NCI-H2171 treated with DMSO at 0.1 percent for 48 hours (cell line): ENCODE results near the gene DCHS2.

Experiments
- DNase-seq: peaks from one replicate; lab custom pipeline; 2025; lab: John Stamatoyannopoulos, UW

DCHS2 gene

GRCh38 chr4:154454710-154455109 lies 36.9 kb downstream of the DCHS2 start:
- DNase-seq, result no peak

DNA sequence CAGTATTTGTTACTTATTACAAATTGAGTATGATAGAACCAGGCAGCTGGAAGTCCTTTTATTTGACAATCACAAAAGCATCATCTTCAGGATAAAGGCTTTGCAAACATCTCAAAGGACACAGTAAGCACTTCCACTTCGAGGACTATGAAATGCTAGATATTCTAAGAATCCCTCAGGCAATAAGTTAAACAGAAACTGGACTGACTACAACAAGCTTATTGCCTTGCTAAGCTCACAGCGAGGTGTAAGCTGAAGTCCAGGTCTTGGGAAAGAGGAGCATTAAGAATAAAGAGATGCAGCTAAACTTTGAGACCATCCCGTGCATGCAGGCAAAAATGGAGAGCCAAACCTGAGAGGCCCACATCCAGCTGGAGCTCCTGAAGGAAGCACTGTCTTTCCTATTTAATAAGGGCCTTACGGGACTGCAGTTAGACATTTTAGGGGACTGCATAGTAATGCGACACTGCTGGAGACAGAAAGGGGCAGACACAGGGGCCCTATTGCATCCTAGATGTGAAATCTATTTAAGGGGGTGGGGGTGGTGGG lies 38.7 kb downstream of the DCHS2 start:
- no peak for DNase-seq

- no peak for DNase-seq
Observed at GRCh38 chr4:154450966-154451365, 40.6 kb downstream of the DCHS2 start.

GRCh38 chr4:154444958-154445357 lies 46.6 kb downstream of the DCHS2 start:
- no peak for DNase-seq

GRCh38 chr4:154441982-154442381 lies 49.6 kb downstream of the DCHS2 start:
- no peak for DNase-seq

GRCh38 chr4:154441124-154441523 lies 50.5 kb downstream of the DCHS2 start:
- no peak for DNase-seq

DNA sequence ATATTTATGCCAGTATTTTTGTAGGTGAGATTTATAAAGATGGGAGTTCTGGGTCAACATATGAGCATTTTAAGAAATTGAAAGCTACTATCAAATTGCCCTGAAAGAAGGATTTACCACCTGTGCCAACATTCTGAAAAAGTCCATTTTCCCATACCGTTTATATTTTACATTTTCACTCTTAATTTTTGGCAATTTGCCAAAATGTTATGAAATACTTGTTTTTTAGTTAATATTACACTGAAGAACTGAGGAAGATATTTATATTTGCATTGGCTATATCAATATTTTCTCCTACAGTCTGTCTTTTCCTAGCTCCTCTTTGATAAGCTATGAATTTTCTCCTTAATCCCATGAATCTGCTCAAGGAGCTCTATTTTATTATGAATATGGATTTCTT lies 52.4 kb downstream of the DCHS2 start:
- no peak for DNase-seq

GRCh38 chr4:154435895-154436294 lies 55.7 kb downstream of the DCHS2 start:
- no peak for DNase-seq

GRCh38 chr4:154433543-154433942 lies 58.1 kb downstream of the DCHS2 start:
- DNase-seq, result no peak

GRCh38 chr4:154429176-154429575 lies 62.4 kb downstream of the DCHS2 start:
- no peak for DNase-seq

DNA sequence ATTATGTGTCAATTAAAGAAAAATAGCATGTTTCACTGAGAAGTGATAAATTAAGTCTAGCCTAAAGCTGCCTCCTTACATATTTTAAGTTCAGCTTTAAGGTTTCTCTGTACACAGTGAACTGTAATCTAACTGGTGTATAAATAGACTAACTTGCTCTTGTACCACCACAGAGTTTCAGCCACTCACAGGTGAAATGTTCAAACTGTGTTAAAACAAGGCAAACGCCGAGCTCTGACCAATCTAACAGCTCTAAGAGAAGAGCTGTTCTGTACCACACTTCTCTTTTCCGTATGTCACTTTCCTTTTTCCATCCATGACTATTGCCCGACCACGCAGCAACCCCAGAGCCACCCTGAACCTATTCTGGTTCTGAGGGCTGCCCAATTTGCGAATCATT lies 64.5 kb downstream of the DCHS2 start:
- DNase-seq, result no peak

DNA sequence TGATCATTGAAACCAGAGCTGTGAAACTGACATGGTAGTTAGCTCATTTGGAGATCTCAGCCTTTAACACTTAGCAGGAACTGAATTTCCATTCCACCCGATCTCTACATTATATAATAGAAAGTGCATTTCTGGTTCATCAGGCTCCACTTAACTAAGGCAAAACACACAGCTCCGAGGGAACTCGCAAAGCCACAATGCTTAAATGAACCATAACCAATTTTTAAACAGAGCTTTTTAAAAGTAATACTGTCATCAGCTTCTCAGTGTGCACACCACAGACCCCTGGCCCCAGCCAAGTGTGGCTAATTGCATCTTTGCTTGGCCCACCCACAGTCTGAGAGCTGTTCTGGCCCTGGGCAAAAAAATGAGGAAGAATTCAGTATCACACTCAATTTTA lies 66.1 kb downstream of the DCHS2 start:
- no peak for DNase-seq

- DNase-seq, result no peak
Observed at GRCh38 chr4:154424810-154425484, 66.7 kb downstream of the DCHS2 start.

DNA sequence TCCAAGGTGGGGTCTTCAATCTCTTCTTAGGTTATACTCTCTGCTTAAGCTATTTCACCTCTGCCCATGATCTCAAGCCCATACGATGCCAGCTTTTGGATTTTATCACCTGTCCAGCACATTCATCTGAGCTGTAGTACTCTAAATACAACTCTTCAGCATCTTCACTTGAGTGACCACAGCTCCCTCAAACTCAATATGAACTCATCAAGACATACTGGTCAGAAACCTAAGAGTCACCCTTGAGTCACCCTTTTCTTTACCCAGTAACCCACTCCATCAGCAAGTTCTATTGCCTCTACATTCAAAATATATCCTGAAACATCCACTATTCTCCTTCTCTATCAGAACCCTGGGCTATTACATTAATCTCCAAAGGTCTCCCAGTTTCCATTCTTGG lies 69.4 kb downstream of the DCHS2 start:
- no peak for DNase-seq

- no peak for DNase-seq
Observed at GRCh38 chr4:154421618-154422017, 70.0 kb downstream of the DCHS2 start.

DNA sequence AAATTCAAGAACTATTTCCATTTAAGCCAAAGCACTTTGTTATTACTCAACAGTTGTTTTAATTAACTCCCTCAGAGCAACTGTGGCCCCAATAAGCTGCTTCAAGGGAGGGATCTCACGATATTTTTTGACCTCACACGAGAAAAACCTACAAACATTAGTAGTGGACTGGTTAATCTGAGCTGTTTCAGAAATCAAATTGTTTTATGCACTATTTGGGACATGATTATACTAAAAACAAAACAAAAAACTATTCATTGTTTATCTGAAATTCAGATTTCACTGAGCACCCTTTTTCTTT lies 74.3 kb downstream of the DCHS2 start:
- DNase-seq, result no peak

- DNase-seq, result no peak
Observed at GRCh38 chr4:154416190-154416547, 75.4 kb downstream of the DCHS2 start.

DNA sequence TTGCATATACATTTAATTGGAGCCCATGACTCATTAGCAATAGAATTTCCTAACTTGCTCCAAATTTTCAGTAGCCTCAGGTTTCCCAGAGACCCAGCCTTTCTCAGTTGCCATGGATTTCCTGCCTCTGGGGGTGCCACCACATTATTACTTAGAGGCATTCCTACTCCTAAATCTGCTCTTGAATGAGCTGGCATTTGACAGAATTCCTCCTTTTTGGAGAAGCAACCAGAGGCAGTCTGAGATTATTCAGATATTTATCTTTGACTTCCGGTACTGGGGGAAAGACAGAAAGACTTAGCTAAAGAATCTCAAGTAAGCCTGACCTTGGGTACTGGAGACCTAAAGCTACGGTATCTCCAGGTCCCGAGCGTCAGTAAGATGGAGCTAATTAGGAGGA lies 76.3 kb downstream of the DCHS2 start:
- no peak for DNase-seq

DNA sequence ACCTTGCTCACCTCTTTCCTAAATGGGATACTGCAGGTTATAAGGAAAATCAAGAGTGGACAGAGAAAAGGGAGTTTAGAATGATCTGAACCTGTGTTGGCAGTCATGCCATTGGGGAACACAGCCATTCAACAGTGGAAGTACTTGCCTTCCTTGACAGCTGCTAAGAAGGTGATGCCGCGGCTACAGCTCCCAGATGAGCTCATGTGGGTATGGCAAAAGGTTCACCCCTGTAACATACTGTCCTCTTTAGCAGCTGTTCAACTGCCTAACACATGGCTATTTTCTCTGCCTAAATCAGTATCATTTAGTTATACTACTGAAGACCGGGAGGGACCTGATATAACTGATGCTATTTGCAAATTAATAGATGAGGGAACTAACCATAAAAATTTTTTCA lies 76.8 kb downstream of the DCHS2 start:
- DNase-seq, result no peak

DNA sequence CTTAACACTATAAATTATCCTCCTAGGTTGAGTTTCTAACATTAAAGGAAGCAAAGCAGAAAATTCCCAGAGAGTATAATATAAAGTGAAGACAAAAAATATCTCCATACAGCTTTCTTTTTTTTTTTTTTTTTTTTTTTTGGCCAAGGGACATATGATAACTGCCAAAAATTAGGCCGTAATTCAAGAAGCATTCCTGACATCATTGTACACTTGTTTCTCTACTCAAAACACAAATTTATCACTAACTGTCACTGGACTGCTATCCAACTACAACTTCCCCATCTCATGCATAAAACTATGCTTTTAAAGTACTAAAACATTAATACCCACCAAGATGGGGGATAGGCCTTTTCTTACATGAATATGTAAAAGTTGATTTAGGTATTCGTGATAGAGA lies 77.2 kb downstream of the DCHS2 start:
- no peak for DNase-seq

DNA sequence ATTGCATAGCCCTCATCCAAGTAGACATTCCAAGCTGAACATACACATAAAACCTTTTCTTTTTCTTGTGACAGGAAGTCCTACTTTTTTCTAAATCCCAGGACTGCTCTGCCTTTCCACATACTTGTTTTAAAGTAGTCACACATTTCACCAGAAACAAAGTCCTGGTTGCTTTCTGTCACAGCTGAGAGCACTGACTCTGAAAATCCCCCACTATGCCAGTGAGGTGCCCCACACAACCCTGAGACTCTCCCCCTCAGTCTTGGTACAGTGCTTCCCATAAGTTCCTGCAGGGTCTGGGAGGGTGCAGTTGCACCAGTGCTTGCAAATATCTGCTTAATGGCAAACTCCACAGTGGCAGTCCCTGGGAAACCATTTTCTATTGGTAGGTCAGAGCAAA lies 84.2 kb downstream of the DCHS2 start:
- no peak for DNase-seq

DNA sequence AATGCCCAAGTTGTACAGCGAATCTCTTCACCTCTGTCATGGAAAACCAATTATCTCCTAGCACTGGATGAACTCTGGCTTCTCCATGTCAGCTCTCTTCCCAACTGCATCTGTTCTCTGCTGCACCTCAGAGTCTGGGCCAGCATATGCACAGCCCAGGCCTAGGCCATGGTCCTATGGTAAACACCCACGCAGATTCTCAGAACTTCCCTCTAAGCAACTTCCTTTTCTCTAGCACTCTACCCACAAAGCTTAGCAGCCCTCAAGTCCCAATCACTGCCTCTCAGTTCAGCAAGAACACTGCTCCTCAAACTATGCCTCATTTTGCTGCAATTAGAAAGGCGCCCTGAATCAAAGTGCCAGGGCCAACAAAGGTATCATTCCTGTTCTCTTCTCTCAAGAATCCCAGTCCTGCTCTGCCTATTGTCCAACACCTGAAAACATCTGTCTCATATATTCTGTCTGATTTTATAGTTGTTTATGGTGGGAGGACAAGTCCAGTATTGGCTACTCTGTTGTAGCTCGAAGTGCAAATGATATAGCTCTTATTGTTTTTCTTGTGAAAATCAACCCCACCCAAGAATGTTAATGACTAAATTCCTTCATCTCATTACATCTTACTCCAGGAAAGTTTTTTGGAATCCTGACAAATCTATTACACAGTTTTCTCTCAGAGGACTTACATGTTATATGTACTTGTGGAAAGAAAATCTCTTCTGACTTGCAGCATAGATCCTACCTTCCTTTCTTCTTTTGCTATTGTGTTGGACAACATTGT lies 85.4 kb downstream of the DCHS2 start:
- DNase-seq, result no peak

DNA sequence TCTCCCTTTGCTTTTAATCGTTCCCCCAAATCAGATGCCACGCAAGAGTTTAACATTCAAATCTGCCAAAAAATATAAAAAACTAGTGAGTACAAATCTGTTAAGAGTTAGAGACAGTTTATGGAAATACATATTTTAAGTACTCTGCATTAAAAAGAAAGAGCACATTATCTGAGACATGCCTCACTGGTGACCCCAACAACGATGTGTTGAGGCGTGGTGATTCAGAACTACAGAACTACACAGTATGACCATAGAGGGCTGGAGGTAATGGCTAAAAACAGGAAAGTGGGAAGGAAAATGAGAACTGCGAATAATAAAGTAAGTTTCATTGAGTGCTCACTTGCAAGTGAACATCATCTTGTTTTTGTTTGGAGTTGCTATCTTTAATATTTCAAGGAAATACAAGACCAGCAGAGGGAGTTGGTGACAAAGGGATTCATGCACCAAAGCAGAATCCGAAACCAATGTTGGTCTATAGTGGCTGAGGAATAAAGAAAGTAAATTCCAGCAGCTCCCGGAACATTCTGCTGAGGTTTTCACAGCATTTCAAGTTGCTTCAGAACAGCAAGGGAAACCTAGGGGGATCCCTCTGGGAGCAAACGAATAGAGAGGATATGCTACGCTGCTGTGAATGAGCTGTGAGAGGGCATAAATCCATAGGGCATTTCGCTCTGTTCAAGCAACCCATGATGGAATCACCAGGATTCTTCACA lies 92.2 kb downstream of the DCHS2 start:
- DNase-seq, result no peak
